PFSK-1 (cell line): ENCODE data around the gene AHI1.

Source experiments
- FOXP2 ChIP-seq: optimal IDR thresholded peaks from 2 replicates; pipeline ENCODE3; 2011; ENCODE audit warnings: borderline replicate concordance, control low read depth, inconsistent platforms; ENCODE audit not compliant: insufficient read depth; ENCODE audit errors: extremely low read length, extremely low read depth
- POLR2AphosphoS5 ChIP-seq: IDR thresholded peaks from 2 replicates; pipeline ENCODE4 v1.6.1; 2012; ENCODE audit warnings: low read depth, mild to moderate bottlenecking, control low read depth, low read length, moderate library complexity
- REST ChIP-seq, 2 experiments: IDR thresholded peaks; 2 replicates each; pipeline versions ENCODE4 v1.6.1 to v1.8.0; 2011 to 2012; ENCODE audit warnings: low read depth in 2 of 2, low read length in 2 of 2, control low read depth in 1 of 2, inconsistent platforms in 1 of 2, mild to moderate bottlenecking in 1 of 2, moderate library complexity in 1 of 2; ENCODE audit not compliant: insufficient read depth in 1 of 2
- SIN3A ChIP-seq: IDR thresholded peaks from 2 replicates; pipeline ENCODE4 v1.6.1; 2012; ENCODE audit warnings: mild to moderate bottlenecking, low read length, moderate library complexity, borderline replicate concordance; ENCODE audit not compliant: insufficient read depth
- TAF1 ChIP-seq: IDR thresholded peaks from 2 replicates; pipeline ENCODE4 v1.6.1; 2012; ENCODE audit warnings: low read length, control low read depth, borderline replicate concordance; ENCODE audit not compliant: insufficient read depth

Gene AHI1

GRCh38 chr6:135295085-135295484, 202.5 kb downstream of the AHI1 start:
- no peak for TF ChIP-seq SIN3A
- TF ChIP-seq FOXP2 = no peak
- TF ChIP-seq TAF1 = no peak
- no peak for TF ChIP-seq POLR2AphosphoS5
- TF ChIP-seq REST (IDR thresholded peaks at IDR 0.05; ENCODE audit: insufficient read depth in 1 of 2, low read depth in 2 of 2, low read length in 2 of 2) = no peak

- no peak for TF ChIP-seq TAF1
- no peak for TF ChIP-seq REST (IDR thresholded peaks at IDR 0.05; ENCODE audit: insufficient read depth in 1 of 2, low read depth in 2 of 2, low read length in 2 of 2)
- TF ChIP-seq FOXP2 = no peak
- TF ChIP-seq SIN3A = no peak
- TF ChIP-seq POLR2AphosphoS5 = no peak
Observed at GRCh38 chr6:135291288-135292076, 206.1 kb downstream of the AHI1 start.

DNA sequence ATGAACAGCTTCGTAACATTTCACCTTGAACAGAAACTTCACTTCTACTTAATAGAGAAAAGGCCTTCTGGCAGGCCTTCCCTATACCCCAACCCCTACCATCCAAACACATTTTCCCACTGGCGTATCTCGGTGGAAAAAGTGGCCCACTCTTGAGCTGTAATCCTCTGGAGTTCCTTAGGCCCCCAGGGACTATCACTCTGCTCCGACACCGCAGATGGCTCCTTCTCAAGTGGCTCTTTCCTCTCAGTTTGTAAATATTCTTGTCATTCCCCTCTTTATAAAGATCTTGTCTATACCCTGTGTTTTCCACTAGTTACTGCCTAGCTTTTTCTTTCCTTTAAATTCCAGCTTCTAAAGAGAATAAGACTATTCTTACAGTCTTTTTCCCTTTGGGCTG, 207.7 kb downstream of the AHI1 start:
- TF ChIP-seq FOXP2 (no peak), TAF1 (no peak), SIN3A (no peak), REST (IDR thresholded peaks at IDR 0.05; ENCODE audit: insufficient read depth in 1 of 2, low read depth in 2 of 2, low read length in 2 of 2) (no peak), POLR2AphosphoS5 (no peak)

DNA sequence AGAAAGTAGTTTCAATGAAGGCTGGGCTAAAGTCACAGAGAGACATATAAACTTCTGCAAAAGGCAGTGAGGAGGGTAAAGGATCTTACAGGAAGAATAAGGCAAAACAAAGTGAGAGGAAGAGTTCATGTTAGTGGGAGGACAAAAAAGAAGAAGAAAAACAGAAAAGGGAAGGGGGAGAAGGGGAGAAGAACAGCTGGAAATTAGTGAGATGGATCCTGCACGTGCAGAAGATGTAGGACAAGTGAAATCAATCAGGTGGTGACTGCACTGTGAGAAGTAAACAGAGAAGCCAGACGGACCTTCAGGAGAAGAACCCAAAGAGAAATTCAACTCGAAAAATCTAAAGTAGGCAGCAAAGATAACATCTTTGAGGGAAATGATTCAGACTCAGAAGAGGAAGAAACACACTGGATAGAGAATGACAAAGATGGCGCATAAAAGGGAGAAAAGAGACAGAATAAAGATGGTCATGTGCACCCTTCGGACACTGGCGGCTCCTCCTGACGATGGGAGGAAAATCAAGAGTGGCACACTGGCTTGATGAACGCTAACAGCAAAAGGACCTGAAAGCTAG, 210.5 kb downstream of the AHI1 start:
- TF ChIP-seq POLR2AphosphoS5 = no peak
- no peak for TF ChIP-seq SIN3A
- no peak for TF ChIP-seq FOXP2
- TF ChIP-seq REST (IDR thresholded peaks at IDR 0.05; ENCODE audit: insufficient read depth in 1 of 2, low read depth in 2 of 2, low read length in 2 of 2) = no peak
- no peak for TF ChIP-seq TAF1

GRCh38 chr6:135285165-135285564, 212.4 kb downstream of the AHI1 start:
- TF ChIP-seq SIN3A (no peak), POLR2AphosphoS5 (no peak), FOXP2 (no peak), REST (IDR thresholded peaks at IDR 0.05; ENCODE audit: insufficient read depth in 1 of 2, low read depth in 2 of 2, low read length in 2 of 2) (no peak), TAF1 (no peak)
